Upper lobe of right lung (tissue), 1 donor: ENCODE data around the gene RTF1. TPM values are rescaled to one million over a fixed set of nuclear protein-coding genes. Genes with fewer than 3 reads are reported as not detected.
"Not testable (repeated sequence)": the region's sequence is repeated elsewhere in the genome, so short reads cannot be mapped to it uniquely, and the experiment has no call there.

Experiments
- ATAC-seq: fragments of 200-7000 bp; cut with Tn5 transposase; one replicate; pipeline ENCODE4 v1.9.1; 2020; ENCODE audit warnings: mild to moderate bottlenecking, moderate library complexity
- DNase-seq: peaks from one replicate; pipeline ENCODE4 v3.0.0-alpha.2; 2020
- H3K27ac ChIP-seq: fragments of 200-600 bp; one replicate; pipeline ENCODE4 v1.8.0; 2022
- H3K27me3 ChIP-seq: fragments of 200-600 bp; one replicate; pipeline ENCODE4 v1.8.0; 2022; ENCODE audit warnings: mild to moderate bottlenecking
- H3K36me3 ChIP-seq: fragments of 200-600 bp; one replicate; pipeline ENCODE4 v1.8.0; 2022
- H3K4me1 ChIP-seq: fragments of 200-600 bp; one replicate; pipeline ENCODE4 v1.8.0; 2022
- H3K4me3 ChIP-seq: fragments of 200-600 bp; one replicate; pipeline ENCODE4 v1.8.0; 2022; ENCODE audit warnings: mild to moderate bottlenecking
- H3K9me3 ChIP-seq: fragments of 200-600 bp; one replicate; pipeline ENCODE4 v1.8.0; 2022
- intact Hi-C: fragments of 100-400 bp; cut with DNase I; formaldehyde crosslinking; loops from one replicate; pipeline ENCODE4 v1.11.0; 2022
- total RNA-seq: library from RNA; stranded (reverse); fragmentation: NEBNext Ultra II Directional; extraction: Animal tissue kit (Norgen Biotek cat#: 25700); gene quantifications from one replicate; pipeline ENCODE4 v1.2.1, GENCODE V29; 2021
- TF ChIP-seq, protein P1 (sequence below): fragments of 200-600 bp; IDR thresholded peaks from one replicate; pipeline ENCODE4 v1.8.0; 2022; ENCODE audit warnings: antibody characterized with exemption
- donor health status: DM: no; HTN: yes; CAD: no; lungs with severe emphysema.

The RTF1 gene
- total RNA-seq, 1 donor from 2014 or later, result 27.1 TPM

GRCh38 chr15:41411441-41411840 lies 5.5 kb upstream of the RTF1 start:
- ATAC-seq (no peak), DNase-seq (no peak)
- Histone ChIP-seq H3K27me3 (no peaks in the 10 kb centered on the region), H3K9me3 (no peaks in the 10 kb centered on the region), H3K4me1 (peaks cover 9% of the 10 kb centered on the region), H3K27ac (no peak overlapping the region), H3K4me3 (no peak overlapping the region), H3K36me3 (no peaks in the 10 kb centered on the region)
- TF ChIP-seq, protein P1, sequence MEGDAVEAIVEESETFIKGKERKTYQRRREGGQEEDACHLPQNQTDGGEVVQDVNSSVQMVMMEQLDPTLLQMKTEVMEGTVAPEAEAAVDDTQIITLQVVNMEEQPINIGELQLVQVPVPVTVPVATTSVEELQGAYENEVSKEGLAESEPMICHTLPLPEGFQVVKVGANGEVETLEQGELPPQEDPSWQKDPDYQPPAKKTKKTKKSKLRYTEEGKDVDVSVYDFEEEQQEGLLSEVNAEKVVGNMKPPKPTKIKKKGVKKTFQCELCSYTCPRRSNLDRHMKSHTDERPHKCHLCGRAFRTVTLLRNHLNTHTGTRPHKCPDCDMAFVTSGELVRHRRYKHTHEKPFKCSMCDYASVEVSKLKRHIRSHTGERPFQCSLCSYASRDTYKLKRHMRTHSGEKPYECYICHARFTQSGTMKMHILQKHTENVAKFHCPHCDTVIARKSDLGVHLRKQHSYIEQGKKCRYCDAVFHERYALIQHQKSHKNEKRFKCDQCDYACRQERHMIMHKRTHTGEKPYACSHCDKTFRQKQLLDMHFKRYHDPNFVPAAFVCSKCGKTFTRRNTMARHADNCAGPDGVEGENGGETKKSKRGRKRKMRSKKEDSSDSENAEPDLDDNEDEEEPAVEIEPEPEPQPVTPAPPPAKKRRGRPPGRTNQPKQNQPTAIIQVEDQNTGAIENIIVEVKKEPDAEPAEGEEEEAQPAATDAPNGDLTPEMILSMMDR, result no peak
- intact Hi-C loops, result no loop called here

- Histone ChIP-seq H3K27ac (peak overlapping the region; percentile 87), H3K27me3 (no peaks in the 10 kb centered on the region), H3K4me3 (peak overlapping the region; percentile 99), H3K4me1 (peaks cover 32% of the 10 kb centered on the region), H3K36me3 (no peaks in the 10 kb centered on the region), H3K9me3 (no peaks in the 10 kb centered on the region)
- ATAC-seq, result peak; percentile 13
- TF ChIP-seq, protein P1, result no peak
- no peak for DNase-seq
- intact Hi-C loops, result no loop called here
These were observed 660 bp upstream of the RTF1 start for GRCh38 chr15:41416128-41416741.

DNA sequence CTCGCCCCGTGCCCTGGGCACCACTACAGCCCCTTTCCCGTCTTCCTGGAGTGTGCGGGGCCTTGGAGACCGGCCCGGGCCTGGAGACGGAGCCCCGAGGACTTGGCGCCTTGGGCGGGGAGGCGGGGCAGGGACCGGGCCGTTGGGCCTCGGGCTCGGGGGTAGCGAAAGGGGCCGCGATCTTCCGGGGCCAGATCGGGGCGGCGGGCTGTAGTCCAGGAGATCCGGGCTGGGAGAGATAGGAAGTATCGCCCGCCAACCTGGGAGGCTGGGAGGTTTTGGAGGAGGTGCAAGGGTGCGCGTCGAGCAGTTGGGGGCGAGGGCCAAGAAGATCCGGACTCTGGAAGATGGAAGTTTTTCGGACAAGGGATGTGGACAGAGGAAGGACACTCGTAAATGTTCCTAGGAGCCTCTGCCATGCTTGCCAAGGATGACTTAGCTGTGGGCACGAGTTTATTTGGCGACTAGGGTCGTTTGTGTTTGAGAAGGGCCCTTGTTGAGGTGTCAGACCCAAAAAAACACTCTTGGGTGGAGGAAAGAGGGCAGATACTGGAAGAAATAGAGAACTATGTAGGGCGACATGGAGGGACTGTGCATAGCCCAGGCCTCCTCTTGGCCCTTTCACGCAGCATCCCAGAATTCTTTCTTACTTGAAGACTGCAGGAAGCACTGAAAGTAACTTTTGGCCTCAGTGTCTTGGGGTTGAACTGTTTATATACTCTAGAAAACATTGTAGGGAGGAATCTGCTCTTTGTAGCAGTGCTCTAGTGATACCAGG lies 712 bp downstream of the RTF1 start:
- H3K36me3 ChIP-seq, result no peaks in the 10 kb centered on the region

GRCh38 chr15:41423979-41424659 lies 7.2 kb downstream of the RTF1 start:
- ATAC-seq, result no peak
- Histone ChIP-seq H3K27ac (no peak overlapping the region), H3K4me1 (peaks cover 11% of the 10 kb centered on the region), H3K27me3 (no peaks in the 10 kb centered on the region), H3K4me3 (no peak overlapping the region), H3K9me3 (no peaks in the 10 kb centered on the region), H3K36me3 (no peaks in the 10 kb centered on the region)
- intact Hi-C loops, result no loop called here
- DNase-seq, result no peak
- TF ChIP-seq, protein P1, result no peak

More for the DNA sequence above, 712 bp downstream of the RTF1 start:
- DNase-seq, result no peak
- H3K4me1 ChIP-seq, result peaks cover 32% of the 10 kb centered on the region
- H3K9me3 ChIP-seq, result no peaks in the 10 kb centered on the region
- TF ChIP-seq, protein P1, result no peak
- ATAC-seq, result no peak
- no peaks in the 10 kb centered on the region for H3K27me3 ChIP-seq
- peak overlapping the region; percentile 99 for H3K4me3 ChIP-seq
- intact Hi-C loops, result no loop called here
- peak overlapping the region; percentile 87 for H3K27ac ChIP-seq

DNA sequence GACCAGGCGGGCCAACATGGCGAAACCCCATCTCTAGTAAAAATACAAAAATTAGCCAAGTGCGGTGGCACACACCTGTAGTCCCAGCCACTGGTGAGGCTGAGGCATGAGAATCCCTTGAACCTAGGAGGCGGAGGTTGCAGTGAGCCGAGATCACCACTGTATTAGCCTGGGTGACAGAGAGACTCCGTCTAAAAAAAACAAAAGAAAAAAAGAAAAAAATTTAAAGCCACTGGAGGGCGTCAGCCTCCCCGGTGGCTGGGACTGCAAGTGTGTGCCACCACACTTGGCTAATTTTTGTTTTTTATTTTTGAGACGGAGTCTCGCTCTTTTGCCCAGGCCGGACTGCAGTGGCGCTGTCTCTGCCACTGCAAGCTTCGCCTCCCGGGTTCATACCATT lies 7.9 kb downstream of the RTF1 start:
- Histone ChIP-seq H3K36me3 (no peaks in the 10 kb centered on the region), H3K9me3 (no peaks in the 10 kb centered on the region), H3K27ac (no peak overlapping the region), H3K27me3 (no peaks in the 10 kb centered on the region), H3K4me1 (peaks cover 8% of the 10 kb centered on the region), H3K4me3 (no peak overlapping the region)
- intact Hi-C loops, result no loop called here
- TF ChIP-seq, protein P1, result no peak
- ATAC-seq (no peak), DNase-seq (no peak)

DNA sequence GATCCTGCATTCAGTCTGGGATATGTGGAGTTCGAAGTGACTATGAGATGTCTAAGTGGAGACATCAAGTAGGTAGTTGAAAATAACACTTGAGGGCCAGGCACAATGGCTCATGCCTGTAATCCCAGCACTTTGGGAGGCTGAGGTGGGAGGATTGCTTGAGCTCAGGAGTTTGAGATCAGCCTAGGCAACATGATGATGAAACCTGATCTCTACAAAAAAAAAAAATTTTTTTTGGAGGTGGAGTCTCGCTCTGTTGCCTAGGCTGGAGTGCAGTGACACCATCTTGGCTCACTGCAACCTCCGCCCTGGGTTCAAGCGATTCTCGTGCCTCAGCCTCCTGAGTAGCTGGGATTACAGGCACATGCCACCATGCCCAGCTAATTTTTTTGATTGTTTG lies 9.0 kb downstream of the RTF1 start:
- H3K9me3 ChIP-seq, intact Hi-C loops, H3K36me3 ChIP-seq, DNase-seq, ATAC-seq, H3K4me1 ChIP-seq, H3K4me3 ChIP-seq, H3K27me3 ChIP-seq, H3K27ac ChIP-seq: not testable (repeated sequence)
